ENCODE data around the gene ITGB3BP.

The ITGB3BP gene

GRCh38 chr1:63557365-63557987 lies 34.5 kb upstream of the ITGB3BP start:
- no peak overlapping the region for H3K4me3 Mint-ChIP-seq
- H3K4me1 Mint-ChIP-seq, result no peaks in the 10 kb centered on the region
- no peaks in the 10 kb centered on the region for H3K27me3 Mint-ChIP-seq (ENCODE audit: low read depth)
- TF ChIP-seq CTCF (IDR thresholded peaks at IDR 0.05; ENCODE audit: unreplicated experiment in 3 of 3), result peak; percentile 49 to 54 (median 54)
- H3K9me3 Mint-ChIP-seq, result no peaks in the 10 kb centered on the region
- H3K36me3 Mint-ChIP-seq (ENCODE audit: low read depth), result peaks cover 16% of the 10 kb centered on the region
- no peak overlapping the region for H3K27ac Mint-ChIP-seq

GRCh38 chr1:63555480-63555879 lies 32.5 kb upstream of the ITGB3BP start:
- H3K9me3 Mint-ChIP-seq, result no peaks in the 10 kb centered on the region
- no peak overlapping the region for H3K4me3 Mint-ChIP-seq
- peaks cover 16% of the 10 kb centered on the region for H3K36me3 Mint-ChIP-seq (ENCODE audit: low read depth)
- no peak for TF ChIP-seq CTCF (IDR thresholded peaks at IDR 0.05; ENCODE audit: unreplicated experiment in 3 of 3)
- no peaks in the 10 kb centered on the region for H3K27me3 Mint-ChIP-seq (ENCODE audit: low read depth)
- no peaks in the 10 kb centered on the region for H3K4me1 Mint-ChIP-seq
- H3K27ac Mint-ChIP-seq, result no peak overlapping the region

GRCh38 chr1:63548877-63549276 lies 25.9 kb upstream of the ITGB3BP start:
- Mint-ChIP-seq H3K4me3 (no peak overlapping the region), H3K9me3 (peaks cover 4% of the 10 kb centered on the region), H3K36me3 (ENCODE audit: low read depth) (peaks cover 35% of the 10 kb centered on the region)

GRCh38 chr1:63548303-63548702 lies 25.3 kb upstream of the ITGB3BP start:
- H3K27ac Mint-ChIP-seq, result no peak overlapping the region
- no peak for TF ChIP-seq CTCF (IDR thresholded peaks at IDR 0.05; ENCODE audit: unreplicated experiment in 3 of 3)
- no peaks in the 10 kb centered on the region for H3K27me3 Mint-ChIP-seq (ENCODE audit: low read depth)
- no peak overlapping the region for H3K4me3 Mint-ChIP-seq
- peaks cover 35% of the 10 kb centered on the region for H3K36me3 Mint-ChIP-seq (ENCODE audit: low read depth)
- H3K9me3 Mint-ChIP-seq, result peaks cover 4% of the 10 kb centered on the region
- H3K4me1 Mint-ChIP-seq, result no peaks in the 10 kb centered on the region

More at GRCh38 chr1:63548877-63549276, 25.9 kb upstream of the ITGB3BP start:
- Mint-ChIP-seq H3K4me1 (no peaks in the 10 kb centered on the region), H3K27me3 (ENCODE audit: low read depth) (no peaks in the 10 kb centered on the region), H3K27ac (no peak overlapping the region)
- TF ChIP-seq CTCF (IDR thresholded peaks at IDR 0.05; ENCODE audit: unreplicated experiment in 3 of 3), result no peak

- H3K27me3 Mint-ChIP-seq (ENCODE audit: low read depth), result no peaks in the 10 kb centered on the region
- H3K36me3 Mint-ChIP-seq (ENCODE audit: low read depth), result peaks cover 39% of the 10 kb centered on the region
- H3K4me3 Mint-ChIP-seq, result no peak overlapping the region
Observed at GRCh38 chr1:63547621-63548294, 24.7 kb upstream of the ITGB3BP start.

More at GRCh38 chr1:63547621-63548294, 24.7 kb upstream of the ITGB3BP start:
- no peak for TF ChIP-seq CTCF (IDR thresholded peaks at IDR 0.05; ENCODE audit: unreplicated experiment in 3 of 3)
- Mint-ChIP-seq H3K4me1 (no peaks in the 10 kb centered on the region), H3K27ac (no peak overlapping the region), H3K9me3 (peaks cover 6% of the 10 kb centered on the region)

Measured in nephron (organoid).